Measurements from ENCODE around the gene POC1B. TPM values are rescaled to one million over a fixed set of nuclear protein-coding genes. Genes with fewer than 3 reads are reported as not detected.

Gene POC1B
- total RNA-seq, 1 donor from 2014 or later = 14.9 TPM

GRCh38 chr12:89567691-89568239, 41.9 kb upstream of the POC1B start:
- TF ChIP-seq CTCF (conservative IDR thresholded peaks at IDR 0.05; ENCODE audit: low read depth, low read length) = no peak
- no peak overlapping the region for H3K4me3 ChIP-seq (ENCODE audit: low read depth, low read length)
- no peak for DNase-seq (ENCODE audit: low read depth)

GRCh38 chr12:89566615-89567014, 40.8 kb upstream of the POC1B start:
- no peak for TF ChIP-seq CTCF (conservative IDR thresholded peaks at IDR 0.05; ENCODE audit: low read depth, low read length)
- H3K4me3 ChIP-seq (ENCODE audit: low read depth, low read length) = no peak overlapping the region
- no peak for DNase-seq (ENCODE audit: low read depth)

- H3K4me3 ChIP-seq (ENCODE audit: low read depth, low read length) = no peak overlapping the region
- TF ChIP-seq CTCF (conservative IDR thresholded peaks at IDR 0.05; ENCODE audit: low read depth, low read length) = no peak
These were observed 39.2 kb upstream of the POC1B start for GRCh38 chr12:89565002-89565401.

GRCh38 chr12:89559753-89560152, 33.9 kb upstream of the POC1B start:
- DNase-seq (ENCODE audit: low read depth) = no peak
- TF ChIP-seq CTCF (conservative IDR thresholded peaks at IDR 0.05; ENCODE audit: low read depth, low read length) = no peak
- H3K4me3 ChIP-seq (ENCODE audit: low read depth, low read length) = no peak overlapping the region

More at GRCh38 chr12:89565002-89565401, 39.2 kb upstream of the POC1B start:
- no peak for DNase-seq (ENCODE audit: low read depth)

- no peak for TF ChIP-seq CTCF (conservative IDR thresholded peaks at IDR 0.05; ENCODE audit: low read depth, low read length)
- no peak overlapping the region for H3K4me3 ChIP-seq (ENCODE audit: low read depth, low read length)
- DNase-seq (ENCODE audit: low read depth) = no peak
These were observed 31.1 kb upstream of the POC1B start for GRCh38 chr12:89556976-89557375.

- TF ChIP-seq CTCF (conservative IDR thresholded peaks at IDR 0.05; ENCODE audit: low read depth, low read length) = no peak
- DNase-seq (ENCODE audit: low read depth) = no peak
- no peak overlapping the region for H3K4me3 ChIP-seq (ENCODE audit: low read depth, low read length)
These were observed 26.5 kb upstream of the POC1B start for GRCh38 chr12:89552376-89552775.

- TF ChIP-seq CTCF (conservative IDR thresholded peaks at IDR 0.05; ENCODE audit: low read depth, low read length) = no peak
- no peak overlapping the region for H3K4me3 ChIP-seq (ENCODE audit: low read depth, low read length)
- no peak for DNase-seq (ENCODE audit: low read depth)
These were observed 25.9 kb upstream of the POC1B start for GRCh38 chr12:89551747-89552146.

All from epithelial cell of proximal tubule (primary cell).